Fibroblast of mammary gland (primary cell): Measurements from ENCODE around the gene CROCC2.

Source experiments
- DNase-seq: peaks from one replicate; pipeline ENCODE4 v3.0.0-alpha.2; 2010; ENCODE audit warnings: low read depth
- H3K4me3 ChIP-seq: 2 replicates; pipeline ENCODE4 v1.5.1; 2011; ENCODE audit warnings: low read depth, mild to moderate bottlenecking, low read length, moderate library complexity; ENCODE audit not compliant: control insufficient read depth
- TF ChIP-seq, protein P1 (sequence below): conservative IDR thresholded peaks from 2 replicates; pipeline ENCODE4 v1.5.1; 2011; ENCODE audit warnings: low read depth, low read length, inconsistent platforms; ENCODE audit not compliant: control insufficient read depth, insufficient read depth

Gene CROCC2

DNA sequence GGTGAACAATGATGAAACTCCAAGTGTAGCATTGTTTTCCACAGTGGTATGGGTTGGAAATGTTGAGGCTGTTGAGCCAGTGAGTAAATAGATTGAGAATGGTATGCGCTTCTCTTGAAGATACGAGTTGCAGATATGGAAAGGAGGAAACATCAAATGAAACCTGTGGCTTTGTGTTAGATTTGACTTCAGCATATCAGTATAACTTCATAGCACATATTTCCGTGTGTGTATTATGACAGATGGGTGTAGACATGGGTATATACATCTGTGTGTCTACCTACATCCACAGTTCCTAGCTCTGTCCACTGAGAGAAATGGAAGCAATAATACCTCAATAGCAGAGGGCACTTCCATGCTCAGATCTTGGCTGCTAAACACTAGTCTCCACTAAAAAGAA is 100.3 kb downstream of the CROCC2 start:
- TF ChIP-seq, protein P1, sequence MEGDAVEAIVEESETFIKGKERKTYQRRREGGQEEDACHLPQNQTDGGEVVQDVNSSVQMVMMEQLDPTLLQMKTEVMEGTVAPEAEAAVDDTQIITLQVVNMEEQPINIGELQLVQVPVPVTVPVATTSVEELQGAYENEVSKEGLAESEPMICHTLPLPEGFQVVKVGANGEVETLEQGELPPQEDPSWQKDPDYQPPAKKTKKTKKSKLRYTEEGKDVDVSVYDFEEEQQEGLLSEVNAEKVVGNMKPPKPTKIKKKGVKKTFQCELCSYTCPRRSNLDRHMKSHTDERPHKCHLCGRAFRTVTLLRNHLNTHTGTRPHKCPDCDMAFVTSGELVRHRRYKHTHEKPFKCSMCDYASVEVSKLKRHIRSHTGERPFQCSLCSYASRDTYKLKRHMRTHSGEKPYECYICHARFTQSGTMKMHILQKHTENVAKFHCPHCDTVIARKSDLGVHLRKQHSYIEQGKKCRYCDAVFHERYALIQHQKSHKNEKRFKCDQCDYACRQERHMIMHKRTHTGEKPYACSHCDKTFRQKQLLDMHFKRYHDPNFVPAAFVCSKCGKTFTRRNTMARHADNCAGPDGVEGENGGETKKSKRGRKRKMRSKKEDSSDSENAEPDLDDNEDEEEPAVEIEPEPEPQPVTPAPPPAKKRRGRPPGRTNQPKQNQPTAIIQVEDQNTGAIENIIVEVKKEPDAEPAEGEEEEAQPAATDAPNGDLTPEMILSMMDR: no peak
- no peak for DNase-seq
- no peak overlapping the region for H3K4me3 ChIP-seq

DNA sequence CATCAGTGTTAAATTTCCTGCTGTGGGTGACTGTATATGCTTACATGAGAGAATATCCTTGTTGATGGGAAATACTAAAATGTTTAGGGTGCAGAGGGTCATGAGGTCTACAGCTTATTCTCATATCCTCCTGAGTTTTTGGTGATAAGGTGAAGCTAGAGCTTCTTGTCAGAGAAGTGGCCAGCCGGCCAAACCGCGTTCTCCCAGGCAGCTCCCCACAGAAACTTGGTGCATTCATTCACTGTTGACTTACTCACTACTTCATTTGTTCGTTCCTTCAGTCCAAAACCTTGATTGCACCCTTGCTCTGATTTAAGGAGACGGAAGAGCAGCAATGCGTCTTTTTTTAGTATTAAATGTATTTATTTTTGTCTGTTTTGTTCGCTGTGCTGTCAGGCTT is 101.0 kb downstream of the CROCC2 start:
- TF ChIP-seq, protein P1: no peak

DNA sequence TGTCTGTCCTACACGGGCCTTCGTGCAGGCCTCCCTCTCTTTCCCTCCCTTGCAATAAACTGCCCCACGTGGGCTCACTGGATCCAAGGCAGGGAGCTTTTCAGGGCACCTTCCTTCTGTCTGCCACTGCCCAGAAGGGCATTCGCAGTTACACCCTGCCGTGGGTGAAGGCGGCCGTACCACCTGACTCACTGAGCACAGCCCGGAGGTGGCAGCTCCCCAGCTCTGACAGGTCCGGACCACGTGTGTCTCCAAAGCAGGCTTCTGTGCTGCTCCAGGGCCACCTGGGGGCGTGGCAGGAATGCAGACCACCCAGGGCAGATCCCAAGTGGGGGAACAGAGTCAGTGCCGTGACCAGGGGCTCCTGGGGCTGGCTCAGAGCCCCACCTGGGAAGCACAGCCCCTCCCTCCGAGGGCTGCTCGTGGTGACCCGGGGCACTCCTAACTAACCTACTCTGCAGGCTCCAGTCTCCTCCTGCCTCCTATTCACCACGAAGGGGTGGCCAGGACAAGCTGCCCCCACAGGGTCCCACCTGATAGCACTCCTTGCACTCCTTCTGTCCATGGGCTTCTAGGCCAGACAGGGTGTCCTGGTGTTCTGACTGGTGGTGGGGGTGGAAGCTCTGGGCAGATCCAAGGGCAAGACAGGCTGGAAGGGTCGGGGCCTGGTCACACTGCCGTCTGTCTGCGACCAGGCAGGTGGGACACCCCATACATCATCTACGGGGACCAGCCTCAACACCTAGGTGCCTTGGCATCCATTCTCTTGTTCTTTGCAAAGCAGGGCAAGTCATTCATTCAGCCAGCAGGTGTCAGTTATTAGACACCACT is 102.0 kb downstream of the CROCC2 start:
- no peak overlapping the region for H3K4me3 ChIP-seq
- DNase-seq: no peak
- TF ChIP-seq, protein P1: no peak

More for the DNA sequence above, 101.0 kb downstream of the CROCC2 start:
- H3K4me3 ChIP-seq: no peak overlapping the region
- no peak for DNase-seq

DNA sequence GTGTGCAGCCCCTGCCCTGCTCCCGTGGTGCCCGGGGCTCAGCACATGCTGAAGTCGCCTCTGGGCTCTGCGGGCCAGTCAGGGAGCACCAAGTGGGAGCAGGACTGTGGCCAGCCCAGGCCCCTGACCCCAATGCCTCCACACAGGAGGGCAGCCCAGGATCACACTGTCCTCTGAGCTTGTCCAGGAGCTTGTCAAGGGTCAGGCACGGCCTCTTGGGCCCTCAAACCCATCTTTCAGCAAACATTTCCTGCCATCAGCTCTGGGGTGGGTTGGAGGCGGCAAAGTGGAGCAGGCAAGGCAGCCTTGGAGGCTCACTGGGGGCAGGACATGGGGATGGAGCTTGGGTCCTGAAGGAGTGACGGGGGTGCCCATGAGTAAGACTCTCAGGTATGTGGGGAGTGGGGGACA is 102.6 kb downstream of the CROCC2 start:
- TF ChIP-seq, protein P1: no peak
- DNase-seq: no peak
- H3K4me3 ChIP-seq: no peak overlapping the region

DNA sequence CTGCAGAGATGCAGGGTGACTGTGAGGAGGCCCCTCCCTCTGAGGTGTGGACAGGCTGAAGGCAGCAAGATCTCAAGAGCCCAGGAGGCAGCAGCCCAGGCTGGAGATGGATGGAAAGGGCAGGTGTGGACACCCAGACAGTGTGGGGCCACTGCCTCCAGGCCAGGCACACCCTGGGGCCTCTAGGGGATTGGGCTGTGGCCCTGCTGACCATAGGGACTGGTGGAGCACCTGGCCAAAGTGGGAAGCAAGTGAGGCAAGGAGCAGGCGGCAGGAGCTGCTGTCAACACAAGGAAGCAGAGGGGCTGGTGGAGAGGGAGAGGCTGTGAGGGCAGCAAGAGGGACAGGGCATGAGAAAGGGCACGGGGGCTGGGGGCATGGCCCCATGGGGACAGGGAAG is 103.1 kb downstream of the CROCC2 start:
- TF ChIP-seq, protein P1: no peak
- DNase-seq: no peak
- H3K4me3 ChIP-seq: no peak overlapping the region

DNA sequence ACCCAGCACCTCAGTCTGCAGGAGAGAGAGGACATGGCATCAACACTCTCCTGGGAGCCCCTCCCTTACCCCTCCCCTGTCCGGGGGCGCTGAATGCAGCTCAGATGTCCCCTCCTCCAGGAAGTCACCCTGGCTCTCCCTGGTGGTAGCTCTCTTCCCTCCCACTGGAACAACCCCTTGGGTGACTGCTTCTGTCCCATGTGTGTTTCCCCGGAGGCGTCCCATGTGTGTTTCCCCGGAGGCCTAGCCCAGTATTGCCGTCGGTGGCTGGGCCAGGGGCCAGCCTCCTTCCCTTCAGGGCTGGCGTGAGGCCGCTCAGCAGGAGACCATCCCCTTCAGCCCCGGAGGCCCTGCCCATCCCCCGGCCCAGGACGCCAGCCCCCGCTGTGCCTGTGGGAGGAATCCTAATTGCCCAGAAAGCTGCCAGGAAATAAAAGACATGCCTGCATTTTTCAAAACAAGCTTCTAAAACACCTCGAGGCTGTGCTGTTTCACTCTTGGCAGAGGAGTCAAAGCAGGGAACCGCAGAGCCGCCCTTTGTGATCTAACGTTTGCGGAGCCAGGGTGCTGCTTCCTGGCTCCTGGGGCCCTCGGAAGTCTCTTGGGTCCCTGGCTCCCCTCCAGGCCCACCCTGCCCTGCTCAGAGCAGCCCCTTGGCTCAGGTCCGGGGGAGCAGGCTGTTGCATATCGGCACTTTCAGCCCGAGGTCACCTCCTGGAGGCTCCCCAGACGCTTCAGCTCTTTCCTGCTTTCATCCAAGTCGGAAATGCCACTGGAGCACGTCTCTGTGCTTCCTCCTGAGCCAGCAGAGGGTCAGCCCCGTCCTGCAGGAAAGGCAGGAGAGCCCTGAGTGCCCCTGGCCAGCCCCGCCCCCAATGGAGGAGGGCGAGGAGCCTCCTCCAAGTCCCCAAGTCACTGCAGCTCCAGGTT is 103.7 kb downstream of the CROCC2 start:
- TF ChIP-seq, protein P1: no peak
- peak overlapping the region; percentile 22 for H3K4me3 ChIP-seq
- DNase-seq: peak; percentile 82
